Naive thymus-derived CD8-positive, alpha-beta T cell (primary cell): ENCODE data around the gene OLR1. TPM values are rescaled to one million over a fixed set of nuclear protein-coding genes. Genes with fewer than 3 reads are reported as not detected.
"Not testable (repeated sequence)": the region's sequence is repeated elsewhere in the genome, so short reads cannot be mapped to it uniquely, and the experiment has no call there.

Source experiments
- ATAC-seq, 2 donors: fragments of 150-1000 bp; cut with Tn5 transposase in 1 of 2; sonication (Bioruptor Pico), chemical (Tn5 transposase) in 1 of 2; 1 replicate in 1 of 2; 2 replicates in 1 of 2; pipeline ENCODE4 v1.10.0; 2021; ENCODE audit warnings: mild to moderate bottlenecking in 2 of 2, moderate library complexity in 2 of 2
- POLR2A ChIA-PET: fragments of 350-600 bp; sonication (Branson Sonifier 250); formaldehyde crosslinking; loops from one replicate; lab custom pipeline; 2021; ENCODE audit warnings: antibody characterized with exemption; lab: Charles Lee
- DNase-seq, 10 donors: peaks; one replicate each; pipeline versions ENCODE4 v3.0.0 to v3.0.0-alpha.2; 2020 to 2022
- H3K27ac Mint-ChIP-seq, 10 donors: one replicate each; pipeline ENCODE4 v1.8.0; 2020 to 2022; ENCODE audit warnings: mild to moderate bottlenecking in 10 of 10, mixed read lengths in 10 of 10, moderate library complexity in 4 of 10, inconsistent platforms in 1 of 10
- H3K27me3 Mint-ChIP-seq, 5 donors: one replicate each; pipeline ENCODE4 v1.8.0; 2021 to 2022; ENCODE audit warnings: mixed read lengths in 5 of 5
- H3K36me3 Mint-ChIP-seq, 3 donors: one replicate each; pipeline ENCODE4 v1.8.0; 2020 to 2022; ENCODE audit warnings: mixed read lengths in 3 of 3, mild to moderate bottlenecking in 2 of 3, inconsistent platforms in 1 of 3
- H3K4me1 Mint-ChIP-seq, 4 donors: one replicate each; pipeline ENCODE4 v1.8.0; 2021 to 2022; ENCODE audit warnings: mixed read lengths in 4 of 4
- H3K4me3 Mint-ChIP-seq, 10 donors: one replicate each; pipeline ENCODE4 v1.8.0; 2020 to 2022; ENCODE audit warnings: mild to moderate bottlenecking in 10 of 10, mixed read lengths in 10 of 10, moderate library complexity in 6 of 10, inconsistent platforms in 1 of 10
- H3K9me3 Mint-ChIP-seq, 9 donors: one replicate each; pipeline ENCODE4 v1.8.0; 2020 to 2022; ENCODE audit warnings: mixed read lengths in 9 of 9, mild to moderate bottlenecking in 3 of 9, inconsistent platforms in 1 of 9, moderate library complexity in 1 of 9
- polyA plus RNA-seq, 3 donors: library from polyadenylated mRNA; unstranded; fragments of 300-500 nt; fragmentation: Illumina TruSeq; gene quantifications; one replicate each; pipeline ENCODE4 v1.2.3, GENCODE V29; 2021
- total RNA-seq, 8 experiments: library from RNA in 2 of 8; stranded (reverse) in 2 of 8; gene quantifications; one replicate each; pipeline ENCODE4 v1.2.3 and lab custom pipeline; 2021 to 2026

The OLR1 gene
- total RNA-seq, result not detected
- not detected for polyA plus RNA-seq
- total RNA-seq (lab: John Stamatoyannopoulos, UW), result 0 reads per million in 6 experiments

GRCh38 chr12:10171973-10172728 lies at the start of gene OLR1:
TSS of gene OLR1 (minus strand) at chr12:10172132. CDS start at chr12:10172077, 55 bp downstream.
- no peak within 1 kb of the TSS for H3K27ac Mint-ChIP-seq
- no peak within 1 kb of the TSS for H3K4me3 Mint-ChIP-seq
- ATAC-seq (no peak), DNase-seq (no peak)
- no peaks in the 10 kb centered on the region for H3K36me3 Mint-ChIP-seq
- POLR2A ChIA-PET, result no interaction called here
- H3K27me3 Mint-ChIP-seq, result peaks cover 6 to 20% (median 12%) of the 10 kb centered on the region in 5 donors
- peaks cover 0 to 2% (median 0%) of the 10 kb centered on the region in 4 donors for H3K4me1 Mint-ChIP-seq
- no peaks in the 10 kb centered on the region for H3K9me3 Mint-ChIP-seq

GRCh38 chr12:10220398-10221077 lies 48.6 kb upstream of the OLR1 start:
- Mint-ChIP-seq H3K27me3 (no peaks in the 10 kb centered on the region), H3K4me1 (peaks cover 8 to 23% (median 16%) of the 10 kb centered on the region in 4 donors), H3K9me3 (no peaks in the 10 kb centered on the region), H3K36me3 (peaks cover 0 to 43% (median 30%) of the 10 kb centered on the region in 3 donors), H3K27ac (peak overlapping the region in 3 of 10 donors; percentile 33 to 57 (median 43)), H3K4me3 (no peak overlapping the region)
- no peak for DNase-seq
- ATAC-seq, result no peak
- POLR2A ChIA-PET, result no interaction called here

- Mint-ChIP-seq H3K27me3 (no peaks in the 10 kb centered on the region), H3K4me1 (peaks cover 8 to 27% (median 24%) of the 10 kb centered on the region in 4 donors), H3K9me3 (no peaks in the 10 kb centered on the region), H3K27ac (peak overlapping the region in 2 of 10 donors; percentile 34 to 63), H3K4me3 (no peak overlapping the region), H3K36me3 (peaks cover 0 to 41% (median 26%) of the 10 kb centered on the region in 3 donors)
- POLR2A ChIA-PET, result no interaction called here
- DNase-seq (no peak), ATAC-seq (no peak)
These were observed 46.1 kb upstream of the OLR1 start for GRCh38 chr12:10218021-10218420.

GRCh38 chr12:10215946-10216345 lies 44.0 kb upstream of the OLR1 start:
- H3K9me3 Mint-ChIP-seq, POLR2A ChIA-PET, H3K27ac Mint-ChIP-seq, DNase-seq, H3K27me3 Mint-ChIP-seq, ATAC-seq: not testable (repeated sequence)
- Mint-ChIP-seq H3K36me3 (peaks cover 0 to 21% (median 9%) of the 10 kb centered on the region in 3 donors), H3K4me1 (peaks cover 12 to 31% (median 29%) of the 10 kb centered on the region in 4 donors), H3K4me3 (peak overlapping the region in 1 of 10 donors; percentile 94)

- Mint-ChIP-seq H3K36me3 (peaks cover 0 to 16% (median 5%) of the 10 kb centered on the region in 3 donors), H3K27me3 (no peaks in the 10 kb centered on the region)
- DNase-seq, result no peak
These were observed 43.5 kb upstream of the OLR1 start for GRCh38 chr12:10215436-10215835.

GRCh38 chr12:10214895-10215267 lies 42.9 kb upstream of the OLR1 start:
- H3K9me3 Mint-ChIP-seq, result no peaks in the 10 kb centered on the region
- no peak for DNase-seq
- peaks cover 0 to 10% (median 1%) of the 10 kb centered on the region in 3 donors for H3K36me3 Mint-ChIP-seq
- no peaks in the 10 kb centered on the region for H3K27me3 Mint-ChIP-seq
- H3K27ac Mint-ChIP-seq, result peak overlapping the region in 3 of 10 donors; percentile 70 to 95 (median 94)
- H3K4me3 Mint-ChIP-seq, result peak overlapping the region; percentile 90 to 99 (median 94)
- H3K4me1 Mint-ChIP-seq, result peaks cover 12 to 31% (median 27%) of the 10 kb centered on the region in 4 donors
- ATAC-seq, result no peak
- POLR2A ChIA-PET, result no interaction called here

More at GRCh38 chr12:10215436-10215835, 43.5 kb upstream of the OLR1 start:
- H3K4me3 Mint-ChIP-seq, result peak overlapping the region in 7 of 10 donors; percentile 39 to 99 (median 93)
- POLR2A ChIA-PET, result no interaction called here
- peak overlapping the region in 4 of 10 donors; percentile 43 to 95 (median 88) for H3K27ac Mint-ChIP-seq
- no peaks in the 10 kb centered on the region for H3K9me3 Mint-ChIP-seq
- no peak for ATAC-seq
- peaks cover 12 to 31% (median 29%) of the 10 kb centered on the region in 4 donors for H3K4me1 Mint-ChIP-seq

GRCh38 chr12:10214136-10214894 lies 42.4 kb upstream of the OLR1 start:
- POLR2A ChIA-PET, result interaction anchor here (0.5 to 2.2 kb wide), 3 partner anchors 12 to 441 kb away, joined by 3 to 5 read pairs (median 4); partner anchors contain the start of gene MAGOHB
- peak overlapping the region; percentile 90 to 99 (median 94) for H3K4me3 Mint-ChIP-seq
- ATAC-seq (no peak), DNase-seq (no peak)
- no peaks in the 10 kb centered on the region for H3K27me3 Mint-ChIP-seq
- H3K9me3 Mint-ChIP-seq, result no peaks in the 10 kb centered on the region
- H3K4me1 Mint-ChIP-seq, result peaks cover 12 to 31% (median 27%) of the 10 kb centered on the region in 4 donors
- H3K27ac Mint-ChIP-seq, result peak overlapping the region; percentile 94 to 99 (median 96)
- H3K36me3 Mint-ChIP-seq, result peaks cover 0 to 6% (median 1%) of the 10 kb centered on the region in 3 donors

- POLR2A ChIA-PET, result interaction anchor here (0.5 to 2.2 kb wide), 8 partner anchors 11 to 461 kb away, joined by 3 to 5 read pairs (median 4); partner anchors contain the start of gene MAGOHB
- peaks cover 12 to 31% (median 27%) of the 10 kb centered on the region in 4 donors for H3K4me1 Mint-ChIP-seq
- H3K4me3 Mint-ChIP-seq, result peak overlapping the region; percentile 90 to 99 (median 94)
- H3K27ac Mint-ChIP-seq, result peak overlapping the region; percentile 94 to 99 (median 96)
- H3K27me3 Mint-ChIP-seq, result no peaks in the 10 kb centered on the region
- DNase-seq (peak; percentile 56 to 87 (median 74)), ATAC-seq (peak; percentile 67 to 68)
- peaks cover 0 to 4% (median 1%) of the 10 kb centered on the region in 3 donors for H3K36me3 Mint-ChIP-seq
- H3K9me3 Mint-ChIP-seq, result no peaks in the 10 kb centered on the region
These were observed 41.5 kb upstream of the OLR1 start for GRCh38 chr12:10213168-10214135.

GRCh38 chr12:10212739-10213131 lies 40.8 kb upstream of the OLR1 start, which contains the start of gene GABARAPL1:
TSS of gene GABARAPL1 (plus strand) at chr12:10212877. CDS start at chr12:10213130, 253 bp downstream.
- Mint-ChIP-seq H3K4me1 (peaks cover 12 to 31% (median 27%) of the 10 kb centered on the region in 4 donors), H3K27ac (peak within 1 kb of the TSS; percentile 94 to 99 (median 96)), H3K36me3 (peaks cover 0 to 1% (median 0%) of the 10 kb centered on the region in 3 donors), H3K4me3 (peak within 1 kb of the TSS; percentile 90 to 99 (median 94)), H3K9me3 (no peaks in the 10 kb centered on the region), H3K27me3 (no peaks in the 10 kb centered on the region)
- DNase-seq (peak in 9 of 10 donors; percentile 73 to 91 (median 84)), ATAC-seq (peak; percentile 68 to 71)
- POLR2A ChIA-PET, result interaction anchor here (0.6 to 2.2 kb wide), 7 partner anchors 12 to 511 kb away, joined by 3 to 5 read pairs (median 3); partner anchors contain the start of gene YBX3

- Mint-ChIP-seq H3K27me3 (no peaks in the 10 kb centered on the region), H3K4me1 (peaks cover 12 to 31% (median 27%) of the 10 kb centered on the region in 4 donors), H3K9me3 (no peaks in the 10 kb centered on the region), H3K4me3 (peak overlapping the region; percentile 90 to 99 (median 94)), H3K36me3 (peaks cover 0 to 1% (median 0%) of the 10 kb centered on the region in 3 donors), H3K27ac (peak overlapping the region; percentile 94 to 99 (median 96))
- ATAC-seq (peak; percentile 70 to 75), DNase-seq (peak; percentile 72 to 90 (median 86))
- POLR2A ChIA-PET, result interaction anchor here (0.9 to 2.2 kb wide), 6 partner anchors 13 to 511 kb away, joined by 3 to 5 read pairs (median 4); partner anchors contain the start of gene YBX3
These were observed 40.2 kb upstream of the OLR1 start for GRCh38 chr12:10211940-10212738.
